HFFc6 (cell line): ENCODE data around the gene GJA4. TPM values are rescaled to one million over a fixed set of nuclear protein-coding genes. Genes with fewer than 3 reads are reported as not detected.

ENCODE experiments used
- DNase-seq: peaks from one replicate; pipeline ENCODE4 v3.0.0-alpha.2; 2018
- H3K27ac Mint-ChIP-seq: 2 replicates; pipeline ENCODE4 v1.8.0; 2020; ENCODE audit warnings: mild to moderate bottlenecking, mixed read lengths
- H3K27me3 Mint-ChIP-seq: 2 replicates; pipeline ENCODE4 v1.8.0; 2021; ENCODE audit warnings: mild to moderate bottlenecking, moderate library complexity, mixed read lengths; ENCODE audit not compliant: insufficient read depth
- H3K36me3 Mint-ChIP-seq: 2 replicates; pipeline ENCODE4 v1.8.0; 2021; ENCODE audit warnings: low read depth, mixed read lengths
- H3K4me1 Mint-ChIP-seq: 2 replicates; pipeline ENCODE4 v1.8.0; 2020; ENCODE audit warnings: low read depth, mixed read lengths
- H3K4me3 Mint-ChIP-seq: 2 replicates; pipeline ENCODE4 v1.8.0; 2020; ENCODE audit warnings: mild to moderate bottlenecking, moderate library complexity, mixed read lengths
- H3K9me3 Mint-ChIP-seq: 2 replicates; pipeline ENCODE4 v1.8.0; 2020; ENCODE audit warnings: mild to moderate bottlenecking, mixed read lengths
- total RNA-seq, 6 experiments: library from RNA; stranded (reverse); fragmentation: NEBNext Ultra II Directional; extraction: Animal tissue kit (Norgen Biotek cat#: 25700); gene quantifications; 2 replicates in 1 of 6; 3 replicates in 5 of 6; pipeline ENCODE4 v1.2.3, GENCODE V29; 2021
- TF ChIP-seq, protein P1 (sequence below): fragments of 200-600 bp; sonication (generic); IDR thresholded peaks from 2 replicates; pipeline ENCODE4 v1.5.0; 2021; ENCODE audit warnings: antibody characterized with exemption, mild to moderate bottlenecking

GJA4 gene
- total RNA-seq, 6 experiments from 2014 or later, result not detected

GRCh38 chr1:34746785-34747637 lies 45.8 kb upstream of the GJA4 start:
- Mint-ChIP-seq H3K27ac (no peak overlapping the region), H3K4me1 (0 out of 2 replicates have a peak, but pooled peaks cover 6% of the 10 kb centered on the region), H3K36me3 (no peaks in the 10 kb centered on the region), H3K9me3 (no peaks in the 10 kb centered on the region), H3K4me3 (no peak overlapping the region), H3K27me3 (peaks cover 23% of the 10 kb centered on the region)
- TF ChIP-seq, protein P1, sequence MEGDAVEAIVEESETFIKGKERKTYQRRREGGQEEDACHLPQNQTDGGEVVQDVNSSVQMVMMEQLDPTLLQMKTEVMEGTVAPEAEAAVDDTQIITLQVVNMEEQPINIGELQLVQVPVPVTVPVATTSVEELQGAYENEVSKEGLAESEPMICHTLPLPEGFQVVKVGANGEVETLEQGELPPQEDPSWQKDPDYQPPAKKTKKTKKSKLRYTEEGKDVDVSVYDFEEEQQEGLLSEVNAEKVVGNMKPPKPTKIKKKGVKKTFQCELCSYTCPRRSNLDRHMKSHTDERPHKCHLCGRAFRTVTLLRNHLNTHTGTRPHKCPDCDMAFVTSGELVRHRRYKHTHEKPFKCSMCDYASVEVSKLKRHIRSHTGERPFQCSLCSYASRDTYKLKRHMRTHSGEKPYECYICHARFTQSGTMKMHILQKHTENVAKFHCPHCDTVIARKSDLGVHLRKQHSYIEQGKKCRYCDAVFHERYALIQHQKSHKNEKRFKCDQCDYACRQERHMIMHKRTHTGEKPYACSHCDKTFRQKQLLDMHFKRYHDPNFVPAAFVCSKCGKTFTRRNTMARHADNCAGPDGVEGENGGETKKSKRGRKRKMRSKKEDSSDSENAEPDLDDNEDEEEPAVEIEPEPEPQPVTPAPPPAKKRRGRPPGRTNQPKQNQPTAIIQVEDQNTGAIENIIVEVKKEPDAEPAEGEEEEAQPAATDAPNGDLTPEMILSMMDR, result no peak
- no peak for DNase-seq

- TF ChIP-seq, protein P1, result no peak
- no peak overlapping the region for H3K4me3 Mint-ChIP-seq
- H3K4me1 Mint-ChIP-seq, result 0 out of 2 replicates have a peak, but pooled peaks cover 6% of the 10 kb centered on the region
- DNase-seq, result no peak
- no peak overlapping the region for H3K27ac Mint-ChIP-seq
- no peaks in the 10 kb centered on the region for H3K36me3 Mint-ChIP-seq
- H3K9me3 Mint-ChIP-seq, result no peaks in the 10 kb centered on the region
- H3K27me3 Mint-ChIP-seq, result peaks cover 23% of the 10 kb centered on the region
These were observed 45.2 kb upstream of the GJA4 start for GRCh38 chr1:34747638-34747941.

- H3K36me3 Mint-ChIP-seq, result no peaks in the 10 kb centered on the region
- H3K27ac Mint-ChIP-seq, result no peak overlapping the region
- no peak overlapping the region for H3K4me3 Mint-ChIP-seq
- TF ChIP-seq, protein P1, result no peak
- no peak for DNase-seq
- H3K4me1 Mint-ChIP-seq, result peaks cover 6% of the 10 kb centered on the region; the same call in 1 of the 2 replicates
- peaks cover 29% of the 10 kb centered on the region for H3K27me3 Mint-ChIP-seq
- H3K9me3 Mint-ChIP-seq, result no peaks in the 10 kb centered on the region
These were observed 42.8 kb upstream of the GJA4 start for GRCh38 chr1:34749992-34750391.

- DNase-seq, result no peak
- Mint-ChIP-seq H3K4me1 (peaks cover 6% of the 10 kb centered on the region; the same call in 1 of the 2 replicates), H3K4me3 (no peak overlapping the region), H3K9me3 (no peaks in the 10 kb centered on the region), H3K27ac (no peak overlapping the region), H3K27me3 (peaks cover 24% of the 10 kb centered on the region), H3K36me3 (no peaks in the 10 kb centered on the region)
- TF ChIP-seq, protein P1, result no peak
These were observed 42.2 kb upstream of the GJA4 start for GRCh38 chr1:34750610-34751009.

GRCh38 chr1:34753163-34753562 lies 39.6 kb upstream of the GJA4 start:
- no peak overlapping the region for H3K27ac Mint-ChIP-seq
- H3K27me3 Mint-ChIP-seq, result peaks cover 22% of the 10 kb centered on the region
- peaks cover 6% of the 10 kb centered on the region; the same call in 1 of the 2 replicates for H3K4me1 Mint-ChIP-seq
- TF ChIP-seq, protein P1, result no peak
- no peak overlapping the region for H3K4me3 Mint-ChIP-seq
- H3K36me3 Mint-ChIP-seq, result no peaks in the 10 kb centered on the region
- no peak for DNase-seq
- no peaks in the 10 kb centered on the region for H3K9me3 Mint-ChIP-seq
